ENCODE data around the gene DOCK11.

- TF ChIP-seq POLR2A (IDR thresholded peaks at IDR 0.05; ENCODE audit: low read depth, low read length): no peak
- no peak for TF ChIP-seq CTCF (conservative IDR thresholded peaks at IDR 0.05; ENCODE audit: low read depth, low read length)
- TF ChIP-seq RAD21 (IDR thresholded peaks at IDR 0.05; ENCODE audit: low read length): no peak
- no peak for TF ChIP-seq RCOR1 (IDR thresholded peaks at IDR 0.05; ENCODE audit: insufficient replicate concordance, low read length)
- no peak for TF ChIP-seq USF2 (IDR thresholded peaks at IDR 0.05; ENCODE audit: low read depth, low read length)
- TF ChIP-seq MXI1 (IDR thresholded peaks at IDR 0.05; ENCODE audit: borderline replicate concordance, low read depth, low read length): no peak
- no peak for TF ChIP-seq ELK1 (IDR thresholded peaks at IDR 0.05; ENCODE audit: borderline replicate concordance, low read depth, low read length)
- TF ChIP-seq MAFK (IDR thresholded peaks at IDR 0.05; ENCODE audit: low read depth, low read length): no peak
Observed at GRCh38 chrX:118630848-118631247, 135.2 kb downstream of the DOCK11 start.
